PC-9 (cell line): ENCODE measurements around the gene HS6ST1. TPM values are rescaled to one million over a fixed set of nuclear protein-coding genes. Genes with fewer than 3 reads are reported as not detected.

ENCODE experiments used
- BruUV-seq: library from RNA; stranded (reverse); fragments of 400-500 nt; replicated peaks from 2 replicates; lab custom pipeline; 2021; lab: Mats Ljungman, UMichigan
- CTCF ChIA-PET: fragments of 300-600 bp; sonication (Branson Sonifier 250); formaldehyde crosslinking; loops from one replicate; lab custom pipeline; 2022; ENCODE audit warnings: antibody characterized with exemption; lab: Charles Lee
- POLR2A ChIA-PET: fragments of 300-600 bp; sonication (Branson Sonifier 250); formaldehyde crosslinking; loops from one replicate; lab custom pipeline; 2022; ENCODE audit warnings: antibody characterized with exemption; ENCODE audit not compliant: unreplicated experiment; lab: Charles Lee
- DNase-seq, 2 experiments: peaks; one replicate each; pipeline versions ENCODE4 v3.0.0 to v3.0.0-alpha.2; 2015 to 2022; ENCODE audit warnings: mixed read lengths in 1 of 2
- H2AFZ ChIP-seq: fragments of 200-600 bp; sonication (generic); 2 replicates; pipeline ENCODE4 v1.8.1; 2017; ENCODE audit warnings: antibody characterized with exemption
- H3F3A ChIP-seq: fragments of 200-600 bp; sonication (generic); 2 replicates; pipeline ENCODE4 v1.8.1; 2017; ENCODE audit warnings: antibody characterized with exemption, mild to moderate bottlenecking, low read depth; ENCODE audit not compliant: insufficient read depth
- H3K27ac ChIP-seq: fragments of 200-600 bp; sonication (generic); 2 replicates; pipeline ENCODE4 v1.6.1; 2016; ENCODE audit warnings: mixed run types
- H3K27me3 ChIP-seq: fragments of 200-600 bp; sonication (generic); 2 replicates; pipeline ENCODE4 v1.6.1; 2016; ENCODE audit warnings: low read depth, mixed run types; ENCODE audit not compliant: insufficient read depth
- H3K36me3 ChIP-seq: fragments of 200-600 bp; sonication (generic); 2 replicates; pipeline ENCODE4 v1.6.1; 2016; ENCODE audit warnings: low read depth, mixed run types
- H3K4me1 ChIP-seq: fragments of 200-600 bp; sonication (generic); replicated peaks from 2 replicates; pipeline ENCODE4 v1.6.1; 2016; ENCODE audit warnings: mixed run types; ENCODE audit not compliant: insufficient read depth
- H3K4me2 ChIP-seq: fragments of 200-600 bp; sonication (generic); 2 replicates; pipeline ENCODE4 v1.6.1; 2017; ENCODE audit warnings: mixed run types
- H3K4me3 ChIP-seq: fragments of 200-600 bp; sonication (generic); 2 replicates; pipeline ENCODE4 v1.6.1; 2016; ENCODE audit warnings: mixed run types
- H3K79me2 ChIP-seq: fragments of 200-600 bp; sonication (generic); 2 replicates; pipeline ENCODE4 v1.6.1; 2017; ENCODE audit warnings: low read depth, mixed run types
- H3K9me2 ChIP-seq: fragments of 200-600 bp; sonication (generic); 2 replicates; pipeline ENCODE4 v1.8.1; 2017; ENCODE audit warnings: mild to moderate bottlenecking; ENCODE audit not compliant: insufficient read depth
- H3K9me3 ChIP-seq: fragments of 200-600 bp; sonication (generic); 2 replicates; pipeline ENCODE4 v1.8.1; 2016; ENCODE audit warnings: low read depth; ENCODE audit not compliant: insufficient read depth
- H4K20me1 ChIP-seq: fragments of 200-600 bp; sonication (generic); 2 replicates; pipeline ENCODE4 v1.8.1; 2017; ENCODE audit not compliant: insufficient read depth
- EZH2 ChIP-seq: fragments of 200-600 bp; sonication (generic); IDR thresholded peaks from 2 replicates; pipeline ENCODE4 v1.8.0; 2017; ENCODE audit warnings: antibody characterized with exemption, low read depth
- intact Hi-C: fragments of 100-400 bp; cut with micrococcal nuclease; formaldehyde crosslinking; loops from one replicate; pipeline ENCODE4 v1.10.0; 2022; ENCODE audit not compliant: unreplicated experiment
- total RNA-seq: library from RNA; stranded (reverse); gene quantifications from 2 replicates; pipeline ENCODE4 v1.2.3, GENCODE V29; 2021
- TF ChIP-seq, protein P1 (sequence below): fragments of 200-600 bp; sonication (generic); conservative IDR thresholded peaks from 2 replicates; pipeline ENCODE4 v1.6.1; 2017; ENCODE audit warnings: mixed run types, antibody characterized with exemption, mild to moderate bottlenecking, moderate library complexity

The HS6ST1 gene
- total RNA-seq, 1 experiment from 2014 or later = 20.2 TPM

DNA sequence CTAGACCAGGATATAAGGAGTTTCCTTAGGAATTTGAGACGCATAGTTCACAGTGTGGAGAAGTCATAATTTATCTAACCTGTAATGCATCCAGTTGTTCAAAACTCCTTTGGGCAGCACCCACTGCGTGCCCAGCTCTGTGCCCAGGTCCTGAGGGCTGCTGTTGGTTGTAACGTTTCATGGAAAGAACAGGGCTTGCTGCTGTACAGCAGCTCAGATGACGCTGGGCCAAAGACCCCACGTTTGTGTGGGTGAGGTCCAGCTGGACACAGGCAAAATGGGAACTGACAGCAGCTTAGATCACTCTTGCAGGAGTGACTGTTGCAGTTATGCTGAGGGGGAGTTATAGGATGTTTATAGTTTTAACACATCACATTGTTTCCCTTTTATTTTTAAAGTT is 30.0 kb upstream of the HS6ST1 start:
- Histone ChIP-seq H3K79me2 (no peaks in the 10 kb centered on the region), H3K4me2 (no peak overlapping the region), H3F3A (no peaks in the 10 kb centered on the region), H3K4me3 (no peak overlapping the region), H3K4me1 (no peaks in the 10 kb centered on the region), H3K36me3 (no peaks in the 10 kb centered on the region), H4K20me1 (no peaks in the 10 kb centered on the region), H2AFZ (no peak overlapping the region), H3K9me2 (no peaks in the 10 kb centered on the region), H3K9me3 (no peaks in the 10 kb centered on the region; the same call in 1 of the 2 replicates), H3K27me3 (no peaks in the 10 kb centered on the region), H3K27ac (no peak overlapping the region)
- BruUV-seq = no TSS peak
- DNase-seq = no peak
- intact Hi-C loops = no loop called here
- ChIA-PET CTCF (no interaction called here), POLR2A (no interaction called here)
- TF ChIP-seq EZH2 = no peak
- TF ChIP-seq, protein P1, sequence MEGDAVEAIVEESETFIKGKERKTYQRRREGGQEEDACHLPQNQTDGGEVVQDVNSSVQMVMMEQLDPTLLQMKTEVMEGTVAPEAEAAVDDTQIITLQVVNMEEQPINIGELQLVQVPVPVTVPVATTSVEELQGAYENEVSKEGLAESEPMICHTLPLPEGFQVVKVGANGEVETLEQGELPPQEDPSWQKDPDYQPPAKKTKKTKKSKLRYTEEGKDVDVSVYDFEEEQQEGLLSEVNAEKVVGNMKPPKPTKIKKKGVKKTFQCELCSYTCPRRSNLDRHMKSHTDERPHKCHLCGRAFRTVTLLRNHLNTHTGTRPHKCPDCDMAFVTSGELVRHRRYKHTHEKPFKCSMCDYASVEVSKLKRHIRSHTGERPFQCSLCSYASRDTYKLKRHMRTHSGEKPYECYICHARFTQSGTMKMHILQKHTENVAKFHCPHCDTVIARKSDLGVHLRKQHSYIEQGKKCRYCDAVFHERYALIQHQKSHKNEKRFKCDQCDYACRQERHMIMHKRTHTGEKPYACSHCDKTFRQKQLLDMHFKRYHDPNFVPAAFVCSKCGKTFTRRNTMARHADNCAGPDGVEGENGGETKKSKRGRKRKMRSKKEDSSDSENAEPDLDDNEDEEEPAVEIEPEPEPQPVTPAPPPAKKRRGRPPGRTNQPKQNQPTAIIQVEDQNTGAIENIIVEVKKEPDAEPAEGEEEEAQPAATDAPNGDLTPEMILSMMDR = no peak

DNA sequence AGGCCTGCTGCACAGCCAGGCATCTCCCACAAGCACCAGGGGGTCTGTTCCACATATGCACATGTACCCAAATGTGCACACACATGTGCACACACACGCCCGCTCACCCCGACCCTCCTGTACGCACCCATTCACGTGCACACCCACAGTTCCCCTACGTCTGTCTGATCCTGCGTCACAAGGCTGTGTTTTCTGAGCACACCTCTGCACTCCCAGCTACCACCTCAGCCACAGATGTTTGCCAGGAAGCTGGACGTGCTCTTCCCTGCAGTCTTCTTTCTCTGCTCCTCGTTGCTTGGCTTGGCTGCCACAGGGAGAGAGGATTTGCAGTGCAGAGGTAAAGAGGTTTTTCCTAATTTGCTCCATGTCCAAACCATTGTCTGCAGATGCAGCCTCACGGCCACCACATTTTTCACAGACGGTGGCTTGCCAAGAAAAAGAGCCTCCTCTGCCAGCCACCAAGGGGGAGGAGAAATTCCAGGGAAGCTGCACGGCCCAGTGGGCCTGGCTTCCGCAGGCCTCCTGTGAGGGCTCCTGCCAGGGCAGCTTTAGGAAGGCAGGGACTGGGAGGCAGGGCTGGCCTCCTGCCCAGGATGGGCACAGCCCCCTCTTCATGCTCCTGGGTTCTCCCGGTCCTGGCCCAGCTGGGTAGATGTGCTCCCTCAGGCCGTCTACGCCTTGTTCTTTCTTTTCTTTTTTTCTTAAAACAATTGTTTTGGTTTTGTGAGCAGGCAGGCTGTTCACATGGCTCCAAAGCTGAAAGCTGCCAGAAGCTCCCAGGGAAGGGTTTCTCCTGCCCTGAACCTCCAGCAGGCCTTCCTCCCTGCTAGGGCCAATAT is 29.3 kb upstream of the HS6ST1 start:
- no peak overlapping the region for H3K4me3 ChIP-seq
- no TSS peak for BruUV-seq
- H3F3A ChIP-seq = no peaks in the 10 kb centered on the region
- H3K79me2 ChIP-seq = no peaks in the 10 kb centered on the region
- no peak overlapping the region for H3K27ac ChIP-seq
- intact Hi-C loops = no loop called here
- CTCF ChIA-PET = no interaction called here
- H3K4me2 ChIP-seq = no peak overlapping the region
- POLR2A ChIA-PET = interaction anchor here (0.6 to 0.7 kb wide), 2 partner anchors 40 to 60 kb away, joined by 3 read pairs; no protein-coding TSS in a partner anchor
- no peaks in the 10 kb centered on the region for H3K36me3 ChIP-seq
- H3K27me3 ChIP-seq = no peaks in the 10 kb centered on the region
- no peaks in the 10 kb centered on the region for H4K20me1 ChIP-seq
- TF ChIP-seq EZH2 = no peak
- TF ChIP-seq, protein P1 = no peak
- H3K9me3 ChIP-seq = peaks cover 3% of the 10 kb centered on the region; the same call in 1 of the 2 replicates
- DNase-seq = peak in 1 of 2 experiments; percentile 22
- H3K9me2 ChIP-seq = no peaks in the 10 kb centered on the region
- no peaks in the 10 kb centered on the region for H3K4me1 ChIP-seq
- H2AFZ ChIP-seq = no peak overlapping the region

DNA sequence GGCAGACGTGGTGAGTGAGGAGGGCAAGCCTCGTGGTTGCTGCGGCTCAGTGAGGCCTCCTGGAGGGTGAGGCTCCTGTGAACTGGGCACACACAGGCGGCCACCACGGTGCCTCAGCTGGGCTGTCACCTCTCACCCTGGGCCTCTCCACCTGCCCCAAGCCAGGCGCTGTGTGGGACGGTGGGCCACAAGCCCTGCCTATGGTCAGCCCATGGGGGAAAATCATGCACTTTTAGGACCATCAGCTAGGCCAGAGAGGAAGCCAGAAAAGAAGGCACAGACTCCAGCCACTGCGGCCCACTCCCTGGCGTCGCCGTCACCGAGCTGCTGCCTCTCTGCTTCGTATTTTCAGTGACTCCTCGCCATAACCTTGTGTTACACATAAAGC is 28.5 kb upstream of the HS6ST1 start:
- POLR2A ChIA-PET = interaction anchor here (0.6 kb wide), 1 partner anchor 61 kb away, joined by 3 read pairs; no protein-coding TSS in a partner anchor
- CTCF ChIA-PET = no interaction called here
- H3F3A ChIP-seq = no peaks in the 10 kb centered on the region

More for the DNA sequence above, 28.5 kb upstream of the HS6ST1 start:
- Histone ChIP-seq H3K9me3 (peaks cover 3% of the 10 kb centered on the region; the same call in 1 of the 2 replicates), H3K27ac (no peak overlapping the region), H3K36me3 (no peaks in the 10 kb centered on the region), H3K4me1 (no peaks in the 10 kb centered on the region), H4K20me1 (no peaks in the 10 kb centered on the region), H2AFZ (no peak overlapping the region), H3K79me2 (no peaks in the 10 kb centered on the region), H3K27me3 (no peaks in the 10 kb centered on the region), H3K9me2 (no peaks in the 10 kb centered on the region), H3K4me3 (no peak overlapping the region), H3K4me2 (no peak overlapping the region)
- DNase-seq = no peak
- TF ChIP-seq, protein P1 = no peak
- TF ChIP-seq EZH2 = no peak
- no TSS peak for BruUV-seq
- intact Hi-C loops = no loop called here
